ENCODE measurements around the gene CNOT4.
"Not testable (repeated sequence)": the region's sequence is repeated elsewhere in the genome, so short reads cannot be mapped to it uniquely, and the experiment has no call there.

CNOT4 gene

GRCh38 chr7:135447748-135448147 lies 62.2 kb downstream of the CNOT4 start:
- DNase-seq, result peak; percentile 58

DNA sequence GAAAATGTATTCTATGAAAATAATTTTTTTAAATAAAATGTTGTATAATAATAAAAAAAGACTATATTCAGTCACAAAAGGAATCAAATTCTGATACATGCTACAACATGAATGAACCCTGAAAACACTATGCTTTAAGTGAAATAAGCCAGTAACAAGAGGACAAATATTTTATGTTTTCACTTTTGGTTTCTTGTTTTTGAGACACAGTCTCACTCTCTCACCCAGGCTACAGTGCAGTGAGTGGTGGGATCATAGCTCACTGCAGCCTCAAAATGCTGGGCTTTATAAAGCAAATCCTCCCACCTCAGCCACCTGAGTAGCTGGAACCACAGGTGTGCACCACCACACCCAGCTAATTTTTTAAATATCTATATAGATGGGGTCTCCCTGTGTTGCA lies 64.2 kb downstream of the CNOT4 start:
- no peak for DNase-seq

DNA sequence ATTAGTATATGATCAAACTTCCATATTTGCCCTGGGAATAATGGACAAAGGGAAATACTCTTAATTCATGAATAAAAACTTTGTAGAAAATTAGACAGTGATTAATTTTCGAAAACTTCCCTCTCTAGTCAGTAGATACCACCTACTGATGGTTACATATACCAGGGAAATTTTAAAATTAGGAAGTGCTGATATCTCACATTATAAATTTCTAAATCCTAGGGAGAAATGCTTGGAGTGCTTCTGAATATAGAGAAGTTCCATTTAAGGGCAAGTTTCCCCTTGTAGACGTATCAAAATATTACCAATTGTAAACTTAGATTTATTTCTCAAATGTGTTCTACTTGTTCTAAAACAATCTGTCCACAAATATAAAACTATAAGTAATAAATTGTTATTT lies 64.6 kb downstream of the CNOT4 start:
- DNase-seq, result not testable (repeated sequence)

GRCh38 chr7:135441791-135442190 lies 68.1 kb downstream of the CNOT4 start:
- peak; percentile 37 for DNase-seq

DNA sequence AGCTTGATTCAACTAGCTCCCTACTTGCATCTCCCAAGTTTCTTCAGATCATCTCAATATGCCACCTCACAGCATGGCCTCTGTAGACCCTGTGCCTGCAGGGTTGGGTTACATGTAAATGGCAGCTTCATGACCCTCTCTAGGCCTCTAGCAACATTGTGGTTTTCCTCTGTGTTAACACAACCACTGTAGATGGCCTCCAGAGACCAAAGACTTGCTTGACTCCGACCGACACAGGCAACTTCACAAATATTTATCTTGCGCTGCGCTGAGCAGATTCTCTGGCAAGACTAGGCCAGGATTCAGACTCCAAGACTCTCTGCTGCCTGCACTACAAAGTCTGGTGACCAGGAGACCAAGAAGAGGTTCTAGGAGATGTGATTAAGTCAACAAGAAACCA lies 75.9 kb downstream of the CNOT4 start:
- DNase-seq, result no peak

- peak; percentile 24 for DNase-seq
Observed at GRCh38 chr7:135430626-135431025, 79.3 kb downstream of the CNOT4 start.

- DNase-seq, result no peak
Observed at GRCh38 chr7:135428879-135429278, 81.0 kb downstream of the CNOT4 start.

DNA sequence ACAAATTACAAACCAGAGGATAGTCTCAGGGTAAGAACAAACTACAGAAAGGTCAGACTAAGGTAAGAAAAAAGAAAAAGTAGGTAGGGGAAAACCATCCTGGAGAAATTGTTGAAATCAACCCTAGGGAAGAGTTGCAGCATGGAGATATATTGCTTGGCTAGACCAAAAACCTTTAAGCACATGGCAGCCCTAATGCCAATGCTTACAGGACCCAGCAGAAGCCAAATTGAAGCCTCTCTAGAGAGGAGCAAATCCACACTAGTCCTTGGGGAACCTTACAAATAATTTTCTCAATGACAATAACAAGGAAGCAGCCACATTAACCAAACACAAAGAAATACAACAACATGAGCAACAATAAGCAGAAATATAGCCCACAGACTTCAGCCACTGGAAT lies 81.9 kb downstream of the CNOT4 start:
- DNase-seq, result no peak

- no peak for DNase-seq
Observed at GRCh38 chr7:135427166-135427565, 82.7 kb downstream of the CNOT4 start.

GRCh38 chr7:135425036-135425435 lies 84.9 kb downstream of the CNOT4 start:
- DNase-seq, result peak; percentile 32

DNA sequence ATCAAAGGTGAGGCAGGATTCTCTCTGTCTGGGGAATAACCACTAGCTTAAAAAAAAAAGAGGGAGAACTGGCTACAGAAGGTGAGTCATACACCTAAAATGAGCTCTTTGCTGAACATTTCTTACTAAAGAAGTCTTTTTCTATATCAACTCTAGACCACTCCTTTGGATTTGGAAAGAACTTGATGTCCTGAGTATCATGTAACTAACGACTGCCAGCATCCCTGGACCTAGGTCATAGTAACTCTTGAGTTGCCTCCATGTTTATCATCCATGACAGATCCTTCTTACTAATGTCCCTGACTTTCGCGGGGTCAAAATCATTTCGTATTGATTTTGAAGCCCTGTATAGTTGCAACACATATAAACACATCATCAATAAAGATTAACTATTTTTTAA lies 89.1 kb downstream of the CNOT4 start:
- no peak for DNase-seq

DNA sequence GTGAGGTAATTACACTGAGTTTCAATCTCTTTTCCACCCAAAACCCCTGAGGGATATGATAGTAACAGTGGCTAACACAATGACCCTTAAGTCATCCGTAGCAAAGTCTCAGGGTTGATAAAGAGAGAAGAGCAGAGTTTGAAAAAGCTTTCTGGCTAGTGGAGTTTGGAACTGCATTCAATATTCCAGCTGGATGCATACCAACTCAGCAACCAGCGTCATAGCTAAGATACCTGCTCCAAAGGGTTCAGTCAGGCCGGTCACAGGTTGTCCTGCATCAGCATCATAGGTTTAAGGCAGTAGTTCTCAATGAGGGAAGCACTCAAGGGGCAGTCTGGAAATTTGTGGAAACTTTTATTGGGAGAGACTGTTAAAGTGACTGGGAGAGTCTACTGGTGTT lies 93.5 kb downstream of the CNOT4 start:
- no peak for DNase-seq

DNA sequence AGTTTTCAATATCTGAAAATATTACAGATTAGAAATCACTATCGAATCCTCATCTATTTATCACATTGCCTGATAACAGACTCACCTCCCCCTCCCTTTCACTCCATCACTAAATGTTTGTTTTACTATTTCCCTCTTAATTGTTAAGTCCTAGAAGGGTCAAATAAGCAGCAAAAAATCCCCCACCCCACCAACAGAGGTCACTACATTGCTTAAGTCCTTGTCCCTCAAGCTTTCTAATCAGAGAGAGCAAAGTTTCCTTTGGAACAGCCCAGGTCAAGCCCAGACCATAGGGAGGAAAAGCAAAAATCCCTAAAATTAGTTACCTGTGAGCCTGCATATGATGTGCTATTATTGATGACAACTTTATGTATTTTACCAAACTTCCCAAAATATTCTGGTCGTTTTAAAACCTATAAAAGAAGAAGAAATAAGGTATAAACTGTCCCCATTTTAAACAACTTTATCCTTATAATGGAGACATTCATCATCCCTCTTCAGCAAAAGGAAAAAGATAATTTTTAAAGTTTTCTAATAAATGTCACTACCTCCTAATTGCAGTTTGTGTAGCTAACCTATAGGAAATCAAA lies 95.0 kb downstream of the CNOT4 start:
- DNase-seq, result peak; percentile 90

DNA sequence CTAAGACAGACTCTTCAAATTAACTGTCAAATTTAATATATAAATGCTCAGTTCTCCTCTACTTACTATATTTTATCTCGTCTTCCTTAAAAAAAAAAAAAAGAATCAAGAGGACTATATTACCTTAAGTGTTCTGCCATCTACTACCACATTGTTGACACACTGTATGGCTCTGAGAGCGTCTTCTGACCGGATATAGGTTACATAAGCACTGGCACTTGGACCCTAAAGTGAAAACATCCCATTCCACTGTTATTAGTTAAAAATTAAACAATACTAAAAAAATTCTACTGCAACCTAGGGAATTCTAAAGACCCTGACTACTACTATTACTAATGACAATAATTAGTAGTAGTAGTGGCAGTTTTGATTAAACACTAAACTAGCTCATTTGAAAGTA lies 95.7 kb downstream of the CNOT4 start:
- no peak for DNase-seq

DNA sequence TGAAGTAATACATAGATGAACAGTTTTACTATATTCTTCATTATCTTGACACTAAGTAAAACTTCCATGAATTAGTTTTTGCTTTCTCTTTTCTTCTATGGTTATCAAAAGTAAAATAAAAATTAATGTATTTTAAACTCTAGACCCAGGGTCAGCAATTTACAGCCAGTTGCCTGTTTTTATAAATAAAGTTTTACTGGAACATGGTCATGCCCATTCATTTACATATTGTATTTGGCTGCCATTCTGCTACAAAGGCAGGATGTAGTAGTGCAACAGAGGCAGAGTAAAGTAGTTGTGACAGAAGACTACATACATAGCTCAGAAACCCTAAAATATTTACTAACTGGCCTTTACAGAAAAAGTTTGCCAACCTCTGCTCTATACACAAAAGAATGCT lies 98.8 kb downstream of the CNOT4 start:
- no peak for DNase-seq

- no peak for DNase-seq
Observed at GRCh38 chr7:135410543-135410942, 99.4 kb downstream of the CNOT4 start.

GRCh38 chr7:135409845-135410542 lies 99.9 kb downstream of the CNOT4 start:
- DNase-seq, result no peak

- no peak for DNase-seq
Observed at GRCh38 chr7:135407884-135408283, 102.0 kb downstream of the CNOT4 start.

DNA sequence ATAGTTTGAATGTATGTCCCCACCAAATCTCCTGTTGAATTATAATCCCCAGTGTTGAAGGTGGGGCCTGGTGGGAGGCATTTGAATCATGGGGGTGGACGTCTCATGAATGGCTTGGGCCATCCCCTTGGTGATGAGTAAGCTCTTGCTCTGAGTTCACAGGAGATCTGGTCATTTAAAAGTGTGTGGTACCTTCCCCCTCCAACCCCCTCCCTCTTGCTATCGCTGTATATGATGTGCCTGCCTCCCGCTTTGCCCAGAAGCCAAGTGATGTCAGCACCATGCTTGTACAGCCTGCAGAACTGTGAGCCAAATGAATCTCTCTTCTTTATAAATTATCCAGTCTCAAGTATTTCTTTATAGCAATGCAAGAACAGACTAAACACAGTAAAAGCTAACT lies 103.0 kb downstream of the CNOT4 start:
- no peak for DNase-seq

DNA sequence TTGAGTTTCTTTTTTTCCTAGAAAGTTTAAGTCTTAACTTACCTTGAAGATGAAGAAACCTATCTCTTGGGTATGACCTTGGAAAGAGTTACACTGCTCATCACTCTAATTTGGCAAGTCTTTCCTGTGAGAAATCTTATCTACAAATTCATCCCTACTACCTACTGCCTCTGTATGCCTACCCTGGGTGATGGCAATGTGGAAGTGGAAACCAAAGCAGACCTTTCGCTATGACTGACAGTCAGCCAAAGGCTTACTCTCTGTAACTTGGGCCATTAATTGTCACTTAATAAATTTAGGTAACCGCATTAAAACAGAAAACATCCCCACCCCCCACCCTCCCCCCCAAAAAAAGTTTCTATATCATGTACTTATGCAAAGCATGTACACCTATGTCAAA lies 103.9 kb downstream of the CNOT4 start:
- DNase-seq, result no peak

- no peak for DNase-seq
Observed at GRCh38 chr7:135403302-135403701, 106.6 kb downstream of the CNOT4 start.

DNA sequence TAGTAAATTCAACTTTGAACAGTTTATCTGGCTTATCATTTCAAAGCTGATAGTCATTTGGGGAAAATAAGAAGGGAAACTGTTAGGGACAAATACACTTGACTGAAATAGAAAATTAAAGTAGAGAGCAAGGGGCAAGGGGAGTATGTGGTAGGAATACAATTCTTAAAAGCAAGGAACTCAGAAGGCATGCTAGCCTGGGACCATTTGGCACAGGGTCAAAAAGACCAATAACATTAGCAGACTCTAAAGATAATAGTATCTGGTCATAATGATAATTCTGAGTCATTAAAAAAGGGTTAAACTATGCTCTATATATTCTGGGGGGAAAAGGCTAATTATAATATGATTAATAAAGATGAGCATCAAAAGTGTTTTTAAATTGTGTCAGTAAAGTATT lies 112.2 kb downstream of the CNOT4 start:
- no peak for DNase-seq

DNA sequence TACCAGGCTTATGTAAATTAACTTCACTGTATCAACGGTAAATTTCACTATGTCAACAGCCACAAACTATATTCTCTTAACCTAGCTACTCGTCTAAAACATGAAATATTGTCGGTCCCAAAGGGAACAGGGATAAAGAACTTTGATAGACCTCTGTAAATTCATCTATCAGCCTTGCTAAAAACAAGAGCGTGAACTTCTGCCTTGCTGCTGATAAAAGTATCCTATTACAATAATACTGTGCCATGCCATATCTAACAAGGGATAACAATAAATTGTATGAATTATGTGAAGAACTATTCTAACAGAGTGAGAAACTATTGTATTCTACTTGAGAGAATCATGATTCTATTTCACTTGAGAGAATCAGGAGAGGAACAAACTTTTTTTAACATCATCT lies 117.2 kb downstream of the CNOT4 start:
- DNase-seq, result no peak

DNA sequence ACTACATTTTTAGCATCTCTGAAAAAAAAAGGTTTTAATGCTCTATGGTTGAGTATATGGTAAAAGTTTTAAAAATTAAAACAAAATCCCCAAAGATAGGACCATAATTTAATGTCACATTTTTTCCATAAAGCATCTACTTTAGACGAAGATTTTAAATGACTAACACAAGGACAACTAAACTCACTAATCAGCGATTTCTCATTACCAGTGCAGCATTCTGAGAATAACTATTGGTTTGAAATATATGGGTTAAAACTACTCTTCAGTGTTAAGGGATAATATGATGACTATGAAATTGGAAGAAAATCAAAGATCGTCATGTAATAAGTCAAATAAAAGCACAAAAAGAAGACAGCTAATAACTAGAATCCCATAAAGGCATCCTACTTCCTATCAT lies 118.4 kb downstream of the CNOT4 start:
- no peak for DNase-seq

DNA sequence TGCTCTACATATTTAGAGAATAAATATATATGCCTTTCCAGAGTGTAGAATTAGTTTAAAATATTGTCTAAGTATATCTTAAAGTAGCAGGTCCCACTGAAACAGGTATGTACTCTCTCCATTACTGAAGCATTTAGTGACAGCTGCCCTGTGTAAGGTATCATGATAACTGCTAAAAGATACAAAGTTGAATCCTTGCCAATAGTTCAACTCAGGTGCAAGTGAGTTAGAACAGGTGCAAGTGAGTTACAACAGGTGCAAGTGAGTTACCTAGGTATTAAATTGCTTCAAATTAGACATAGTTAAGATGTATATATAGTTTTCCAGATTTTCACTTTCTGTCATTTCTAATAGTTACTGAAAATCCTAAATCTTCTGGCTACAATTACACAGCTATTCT lies 119.1 kb downstream of the CNOT4 start:
- no peak for DNase-seq
